ENCODE results near the gene ZBTB20. TPM values are rescaled to one million over a fixed set of nuclear protein-coding genes. Genes with fewer than 3 reads are reported as not detected.
A peak's percentile ranks its signal among the peaks of the same experiment; 100 is the strongest.

ZBTB20 gene
- total and polyA plus RNA-seq, 10 donors = 0.32 to 89.7 (median 71.8) TPM

DNA sequence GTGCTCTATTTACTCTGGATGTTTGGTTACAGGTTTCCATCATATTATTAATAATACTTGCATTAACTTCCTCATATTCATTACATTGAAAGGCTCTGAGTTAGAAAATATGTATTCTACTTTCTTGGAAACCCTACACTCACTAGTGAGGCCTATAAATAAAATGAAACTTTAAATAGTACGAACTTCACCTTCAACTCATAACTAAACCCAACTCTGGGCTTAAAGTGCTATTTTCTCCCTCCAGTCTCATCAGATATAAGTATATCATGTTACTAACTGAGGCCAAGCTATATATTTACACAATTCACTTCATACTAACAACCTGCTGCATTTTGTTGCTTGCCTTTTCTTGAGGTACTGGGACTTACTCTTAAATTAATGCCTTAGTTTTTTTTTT, 546.5 kb downstream of the ZBTB20 start:
- Histone ChIP-seq H3K27ac (no peak overlapping the region), H3K4me1 (peaks cover 0 to 13% (median 8%) of the 10 kb centered on the region in 6 donors), H3K4me3 (no peak overlapping the region), H3K27me3 (replicated peaks in 1 of 7) (no peaks in the 10 kb centered on the region), H3K9me3 (no peaks in the 10 kb centered on the region), H3K36me3 (no peaks in the 10 kb centered on the region)
- WGBS, 5 donors = 78 to 95% (median 83%) methylated on average over 1 of the region's 1 CpG
- intact Hi-C loops (cut with DNase I; ENCODE audit: low total_unique reads) = no loop called here
- DNase-seq = no peak
- TF ChIP-seq, protein P1, sequence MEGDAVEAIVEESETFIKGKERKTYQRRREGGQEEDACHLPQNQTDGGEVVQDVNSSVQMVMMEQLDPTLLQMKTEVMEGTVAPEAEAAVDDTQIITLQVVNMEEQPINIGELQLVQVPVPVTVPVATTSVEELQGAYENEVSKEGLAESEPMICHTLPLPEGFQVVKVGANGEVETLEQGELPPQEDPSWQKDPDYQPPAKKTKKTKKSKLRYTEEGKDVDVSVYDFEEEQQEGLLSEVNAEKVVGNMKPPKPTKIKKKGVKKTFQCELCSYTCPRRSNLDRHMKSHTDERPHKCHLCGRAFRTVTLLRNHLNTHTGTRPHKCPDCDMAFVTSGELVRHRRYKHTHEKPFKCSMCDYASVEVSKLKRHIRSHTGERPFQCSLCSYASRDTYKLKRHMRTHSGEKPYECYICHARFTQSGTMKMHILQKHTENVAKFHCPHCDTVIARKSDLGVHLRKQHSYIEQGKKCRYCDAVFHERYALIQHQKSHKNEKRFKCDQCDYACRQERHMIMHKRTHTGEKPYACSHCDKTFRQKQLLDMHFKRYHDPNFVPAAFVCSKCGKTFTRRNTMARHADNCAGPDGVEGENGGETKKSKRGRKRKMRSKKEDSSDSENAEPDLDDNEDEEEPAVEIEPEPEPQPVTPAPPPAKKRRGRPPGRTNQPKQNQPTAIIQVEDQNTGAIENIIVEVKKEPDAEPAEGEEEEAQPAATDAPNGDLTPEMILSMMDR (IDR thresholded peaks at IDR 0.05 in 8 of 11, conservative IDR thresholded peaks at IDR 0.05 in 3 of 11) = no peak
- TF ChIP-seq POLR2AphosphoS5 (IDR thresholded peaks at IDR 0.05) (no peak), POLR2A (IDR thresholded peaks at IDR 0.05) (no peak)

- peak overlapping the region in 1 of 8 donors; percentile 31 for H3K27ac ChIP-seq
- no peak for DNase-seq
- H3K27me3 ChIP-seq (replicated peaks in 1 of 7) = no peaks in the 10 kb centered on the region
- peaks cover 0 to 13% (median 8%) of the 10 kb centered on the region in 6 donors for H3K4me1 ChIP-seq
- no peak overlapping the region for H3K4me3 ChIP-seq
- H3K9me3 ChIP-seq = no peaks in the 10 kb centered on the region
- intact Hi-C loops (cut with DNase I; ENCODE audit: low total_unique reads) = no loop called here
- H3K36me3 ChIP-seq = no peaks in the 10 kb centered on the region
- TF ChIP-seq POLR2AphosphoS5 (IDR thresholded peaks at IDR 0.05) (no peak), POLR2A (IDR thresholded peaks at IDR 0.05) (no peak)
- TF ChIP-seq, protein P1 (IDR thresholded peaks at IDR 0.05 in 8 of 11, conservative IDR thresholded peaks at IDR 0.05 in 3 of 11) = no peak
Measured at GRCh38 chr3:114597871-114598270, 549.2 kb downstream of the ZBTB20 start.

DNA sequence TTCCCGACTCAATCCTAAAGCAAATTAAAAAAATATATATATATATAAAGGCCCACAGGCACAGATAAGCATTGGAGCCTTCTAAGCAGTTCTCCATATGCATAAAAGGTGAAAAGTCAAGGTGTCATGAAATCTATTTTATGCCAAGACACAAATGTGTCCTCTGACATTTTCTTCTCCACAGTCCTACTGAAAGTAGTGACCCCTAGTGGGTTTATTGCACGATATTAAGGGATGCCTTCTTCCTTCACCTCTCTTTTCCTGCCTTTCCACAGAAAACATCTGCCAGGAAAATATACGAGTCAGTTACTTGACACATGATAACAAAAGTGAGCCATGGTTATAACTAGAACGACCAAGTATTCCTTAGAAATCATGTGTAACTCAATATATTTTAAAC, 550.1 kb downstream of the ZBTB20 start:
- TF ChIP-seq POLR2A (IDR thresholded peaks at IDR 0.05) = no peak
- TF ChIP-seq POLR2AphosphoS5 (IDR thresholded peaks at IDR 0.05) = no peak
- TF ChIP-seq, protein P1 (IDR thresholded peaks at IDR 0.05 in 8 of 11, conservative IDR thresholded peaks at IDR 0.05 in 3 of 11) = no peak
- Histone ChIP-seq H3K4me1 (peaks cover 0 to 13% (median 8%) of the 10 kb centered on the region in 6 donors), H3K4me3 (no peak overlapping the region), H3K36me3 (no peaks in the 10 kb centered on the region), H3K27me3 (replicated peaks in 1 of 7) (no peaks in the 10 kb centered on the region), H3K9me3 (no peaks in the 10 kb centered on the region), H3K27ac (peak overlapping the region in 1 of 8 donors; percentile 31)
- no peak for DNase-seq
- intact Hi-C loops (cut with DNase I; ENCODE audit: low total_unique reads) = no loop called here
- WGBS, 5 donors = 69 to 83% (median 77%) methylated on average over 4 of the region's 4 CpGs

- TF ChIP-seq POLR2A (IDR thresholded peaks at IDR 0.05) = no peak
- TF ChIP-seq, protein P1 (IDR thresholded peaks at IDR 0.05 in 8 of 11, conservative IDR thresholded peaks at IDR 0.05 in 3 of 11) = no peak
- TF ChIP-seq POLR2AphosphoS5 (IDR thresholded peaks at IDR 0.05) = no peak
- Histone ChIP-seq H3K27me3 (replicated peaks in 1 of 7) (no peaks in the 10 kb centered on the region), H3K36me3 (no peaks in the 10 kb centered on the region), H3K27ac (no peak overlapping the region), H3K4me3 (no peak overlapping the region), H3K9me3 (no peaks in the 10 kb centered on the region), H3K4me1 (peaks cover 0 to 13% (median 8%) of the 10 kb centered on the region in 6 donors)
- no peak for DNase-seq
- WGBS, 5 donors = 90 to 99% (median 95%) methylated on average over 2 of the region's 2 CpGs
- intact Hi-C loops (cut with DNase I; ENCODE audit: low total_unique reads) = no loop called here
Measured at GRCh38 chr3:114596147-114596546, 550.9 kb downstream of the ZBTB20 start.

Measured in spleen (tissue), 11 donors.